Myocyte (in vitro differentiated cells): ENCODE data around the gene TRIM69. TPM values are rescaled to one million over a fixed set of nuclear protein-coding genes. Genes with fewer than 3 reads are reported as not detected.

Source experiments
- DNase-seq: peaks from one replicate; pipeline ENCODE4 v3.0.0-alpha.2; 2012; ENCODE audit warnings: low read depth
- total RNA-seq: library from RNA; depleted of rRNA; stranded (reverse); fragments of >200 nt; gene quantifications from 2 replicates; pipeline ENCODE4 v1.2.3, GENCODE V29; 2014

TRIM69 gene
- total RNA-seq, 1 donor from 2014 or later, result 26.8 TPM

DNA sequence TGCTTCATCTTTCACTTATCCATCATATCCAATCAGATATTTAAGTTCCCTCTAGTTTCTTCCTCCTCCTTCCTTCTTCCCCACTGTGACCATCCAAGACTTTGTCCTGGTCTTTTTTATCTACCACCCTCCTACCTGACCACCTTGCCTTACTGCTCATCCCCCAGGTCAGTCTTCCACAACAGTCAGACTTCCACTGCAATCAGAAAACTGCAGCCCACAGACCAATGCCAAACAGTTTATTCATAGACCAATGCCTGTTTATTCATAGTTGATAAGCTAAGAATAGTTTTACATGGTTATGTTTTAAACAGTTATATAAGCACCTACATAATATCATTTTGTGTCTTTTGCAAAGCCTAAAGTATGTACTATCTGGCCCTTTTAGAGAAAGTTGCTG is 65.5 kb downstream of the TRIM69 start:
- no peak for DNase-seq

DNA sequence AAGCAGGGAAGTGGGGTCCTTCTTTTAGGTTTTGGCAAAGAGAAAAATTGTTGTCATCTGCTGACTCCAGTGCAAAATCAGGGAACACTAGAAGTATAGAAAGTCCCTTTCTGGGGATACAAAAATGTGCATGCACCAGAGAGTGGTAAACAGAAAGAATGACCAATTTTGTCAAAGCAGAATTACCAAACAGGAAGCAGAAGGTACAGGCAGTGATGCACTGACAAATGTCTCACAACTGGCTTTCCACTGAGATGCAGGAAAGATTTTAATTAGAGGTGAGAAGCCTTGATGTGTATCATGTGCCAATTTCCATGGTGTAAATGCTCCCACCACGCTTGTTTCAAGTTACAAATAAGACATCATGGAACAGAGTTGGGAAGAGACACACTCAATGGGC is 66.0 kb downstream of the TRIM69 start:
- DNase-seq, result no peak

DNA sequence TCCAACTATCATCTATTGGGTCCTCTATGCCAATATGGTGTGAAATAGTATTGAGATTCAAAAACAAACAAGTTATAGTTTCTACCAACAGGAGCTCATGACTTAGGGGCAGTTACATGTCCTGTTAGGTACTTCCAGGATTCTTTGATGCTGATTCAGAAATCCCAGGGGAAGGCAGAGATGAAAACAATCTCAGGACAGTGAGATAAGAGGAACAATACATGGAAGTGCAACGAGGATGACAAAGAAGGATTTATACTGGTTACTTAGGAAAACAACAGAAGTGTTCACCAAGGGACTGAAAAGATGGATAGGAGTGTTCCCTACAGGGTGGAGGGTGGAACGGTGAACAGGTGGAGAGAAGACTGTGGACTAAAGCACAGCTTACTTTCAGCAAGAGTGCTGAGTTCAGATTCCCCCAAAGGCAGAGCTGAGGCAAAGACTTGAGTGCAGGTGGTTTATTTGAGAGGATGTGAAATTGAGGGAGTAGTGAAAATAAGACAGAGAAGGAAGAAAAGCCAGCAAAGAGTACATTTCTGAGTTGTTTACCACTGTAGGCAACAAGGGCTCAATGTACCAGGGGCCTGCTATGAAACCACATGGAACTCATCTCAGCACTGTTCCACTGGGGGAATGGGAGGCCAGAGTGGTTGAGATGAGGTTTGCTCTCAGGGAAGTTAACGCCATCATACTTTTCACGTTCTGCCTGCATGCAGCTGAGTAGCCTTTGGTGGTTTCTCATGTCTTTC is 68.1 kb downstream of the TRIM69 start:
- no peak for DNase-seq

DNA sequence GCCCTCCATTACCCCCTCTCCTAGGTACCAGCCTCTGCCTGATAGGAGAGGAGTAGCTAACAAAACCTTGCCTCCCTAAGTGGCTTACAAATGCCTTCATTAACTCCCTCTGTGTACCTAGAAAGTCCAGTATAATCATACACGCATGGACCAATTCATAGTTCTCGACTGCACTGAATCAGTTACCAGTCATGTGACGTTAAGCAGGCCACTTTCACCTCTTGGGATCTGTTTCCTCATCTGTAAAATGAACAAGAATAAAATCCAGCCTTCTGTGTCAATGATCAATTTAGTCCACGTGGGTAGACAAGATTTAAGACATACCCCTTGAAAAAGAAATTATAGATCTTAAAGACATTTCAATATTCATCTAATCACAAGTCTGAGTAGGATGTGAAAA is 72.2 kb downstream of the TRIM69 start:
- DNase-seq, result no peak

DNA sequence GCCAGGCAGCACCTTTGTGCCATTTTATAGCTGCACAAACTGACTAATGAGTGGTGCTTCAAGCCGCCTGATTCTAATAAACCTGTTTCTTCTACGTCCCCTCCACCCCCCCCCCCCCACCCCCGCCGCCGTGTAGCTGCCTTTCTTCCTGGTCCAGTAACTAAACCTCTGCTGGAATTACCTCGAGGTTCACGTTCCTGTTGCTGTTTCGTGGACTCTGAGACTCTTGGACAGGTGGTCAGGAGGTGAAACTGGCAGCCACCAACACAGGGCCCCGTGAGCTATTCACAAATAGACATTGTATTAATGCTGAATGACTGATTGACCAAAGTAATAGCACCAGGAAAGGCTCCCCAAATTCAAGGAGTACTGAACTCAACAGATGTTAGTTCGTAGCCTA is 73.9 kb downstream of the TRIM69 start:
- DNase-seq, result no peak

DNA sequence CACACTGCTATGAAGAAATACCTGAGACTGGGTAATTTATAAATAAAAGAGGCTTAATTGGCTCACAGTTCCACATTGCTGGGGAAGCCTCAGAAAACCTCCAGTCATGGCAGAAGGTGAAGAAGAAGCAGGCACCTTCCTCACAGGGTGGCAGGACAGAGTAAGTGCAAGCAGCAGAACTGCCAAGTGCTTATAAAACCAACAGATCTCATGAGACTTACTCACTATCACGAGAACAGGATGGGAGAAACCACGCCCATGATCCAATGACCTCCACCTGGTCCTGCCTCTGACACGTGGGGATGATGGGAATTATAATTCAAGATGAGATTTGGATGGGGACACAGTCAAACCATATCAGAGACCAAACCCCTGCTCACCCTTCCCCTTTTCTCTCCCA is 75.0 kb downstream of the TRIM69 start:
- DNase-seq, result no peak

DNA sequence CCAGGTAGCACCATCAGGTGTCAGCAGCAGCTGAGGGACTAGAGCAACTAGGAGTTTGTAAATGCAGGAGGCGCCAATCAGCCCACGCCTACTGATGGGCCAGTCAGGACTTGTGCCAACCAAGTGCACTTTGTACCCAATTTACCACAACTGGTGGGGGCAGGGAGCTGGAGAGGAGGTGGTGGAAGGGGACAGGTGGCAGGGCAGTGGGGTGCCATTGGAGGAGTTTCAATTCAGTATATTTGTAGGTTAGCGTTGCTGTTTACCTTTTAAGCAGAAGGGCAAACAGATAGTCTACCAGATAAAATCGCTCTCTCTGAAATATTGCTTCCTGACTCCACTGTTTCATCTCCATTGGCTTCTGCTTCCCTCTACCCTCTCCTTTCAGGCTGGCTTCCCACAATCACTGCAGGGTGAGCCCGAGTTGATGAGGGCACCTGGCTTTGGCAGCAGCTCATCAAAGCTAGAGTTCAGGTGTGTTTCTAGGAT is 75.7 kb downstream of the TRIM69 start:
- no peak for DNase-seq

DNA sequence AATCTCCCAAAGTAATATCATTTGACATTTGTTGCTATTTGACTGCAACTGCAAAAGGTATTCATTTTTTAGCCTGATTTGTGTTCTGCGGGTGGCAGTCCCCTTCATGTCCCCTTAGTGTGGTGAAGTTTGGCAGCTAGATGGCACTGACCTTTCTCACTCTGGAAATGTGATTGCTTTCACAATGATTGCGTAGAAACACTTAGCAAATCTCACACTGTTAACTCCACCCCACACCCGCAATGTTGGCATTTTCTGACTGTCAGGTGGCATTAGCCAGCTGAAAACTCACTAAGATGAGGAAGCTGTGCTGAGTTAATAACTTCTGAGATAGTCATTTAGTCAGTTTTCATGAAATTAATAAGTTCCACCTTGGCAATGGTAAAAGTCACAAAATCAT is 76.9 kb downstream of the TRIM69 start:
- DNase-seq, result no peak

Other genes with a start within 250 kb of the TRIM69 start
- 39.7 and 55.4 TPM in 2 replicates for gene EIF3J, start 199.4 kb upstream of the TRIM69 start, total RNA-seq
- 32.8 and 40.7 TPM in 2 replicates for gene SPG11, start 72.9 kb upstream of the TRIM69 start, total RNA-seq
- gene PATL2, start 25.2 kb upstream of the TRIM69 start, total RNA-seq, result 0.19 and 0.73 TPM in 2 replicates
- 3,125 and 4,265 TPM in 2 replicates for gene B2M, start 25.0 kb upstream of the TRIM69 start, total RNA-seq
- gene TERB2, start 220.2 kb downstream of the TRIM69 start, total RNA-seq, result not detected in 2 replicates